ENCODE results near the gene ZBTB7C.

Gene ZBTB7C

DNA sequence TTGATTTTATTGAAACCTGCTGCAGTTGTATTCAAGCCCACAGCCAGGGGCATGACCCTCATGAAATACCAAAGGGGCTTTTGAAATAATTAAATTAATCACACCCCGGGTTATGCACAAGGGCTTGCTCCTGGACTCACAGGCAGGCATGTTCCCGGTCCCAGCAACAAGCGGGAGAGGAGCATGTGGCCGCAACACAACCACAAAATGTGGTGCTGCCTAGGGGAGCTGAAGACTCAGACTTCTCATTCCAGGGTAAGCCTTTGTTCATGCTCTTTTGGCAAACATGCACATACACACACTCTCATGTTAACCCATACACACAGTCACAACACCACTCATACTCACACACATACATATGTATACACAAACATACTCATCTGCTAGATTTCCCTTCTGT, 245.1 kb downstream of the ZBTB7C start:
- no peak for DNase-seq (ENCODE audit: low read depth)

DNA sequence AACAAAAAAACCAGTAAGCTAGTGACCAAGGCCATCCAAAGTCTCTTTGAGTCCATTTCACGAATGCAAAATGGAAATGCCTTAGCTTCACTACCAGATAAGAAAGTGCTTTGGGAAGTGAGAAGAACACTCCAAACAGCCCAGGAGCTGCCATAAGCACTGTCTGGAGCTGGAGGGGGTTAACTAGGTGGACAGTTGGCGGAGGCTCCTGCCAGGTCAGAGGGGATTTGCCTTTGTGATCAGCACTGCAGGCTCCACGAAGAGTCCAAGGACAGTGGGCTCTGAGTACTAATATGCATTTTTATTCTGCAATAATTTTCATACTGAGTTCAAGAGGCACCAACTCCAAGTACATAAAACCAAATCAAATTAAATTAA, 245.5 kb downstream of the ZBTB7C start:
- DNase-seq (ENCODE audit: low read depth) = no peak

DNA sequence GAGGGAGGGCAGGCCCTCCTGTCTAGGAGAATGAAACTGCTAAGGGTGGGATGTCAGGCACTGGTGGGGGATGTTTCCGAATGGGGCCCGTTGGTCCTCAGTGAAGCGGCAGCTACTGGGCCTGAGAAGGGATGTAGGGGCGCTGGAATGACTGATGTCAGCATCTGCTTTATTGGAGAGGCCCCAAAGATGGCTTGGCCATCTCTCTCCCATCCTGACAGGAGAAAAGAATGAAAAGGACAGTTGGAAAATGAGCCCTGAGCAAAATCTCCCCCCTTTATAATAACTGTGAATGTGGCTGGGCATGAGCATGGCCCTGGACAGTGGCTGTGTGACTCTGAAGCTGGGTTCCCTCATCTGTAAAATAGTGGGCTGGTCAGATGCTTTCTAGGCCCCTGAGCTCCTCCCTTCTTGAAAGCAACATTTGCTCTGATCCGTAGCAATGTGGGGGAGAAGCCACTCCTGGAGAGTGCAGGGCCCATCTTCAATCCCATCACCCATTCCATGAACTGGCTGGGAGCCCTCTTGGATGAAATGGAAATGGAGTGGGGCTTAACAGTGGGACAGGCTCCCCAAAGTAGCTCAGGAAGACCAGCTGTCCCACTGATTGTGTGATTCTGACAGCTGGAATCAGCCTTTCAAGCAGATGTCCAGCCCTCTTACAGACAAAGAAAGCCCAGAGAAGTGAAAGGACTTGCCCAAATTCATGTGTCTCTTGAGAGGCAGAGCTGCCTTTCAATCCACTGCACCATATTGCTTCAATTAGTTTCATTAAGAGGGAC, 246.0 kb downstream of the ZBTB7C start:
- no peak for DNase-seq (ENCODE audit: low read depth)

DNA sequence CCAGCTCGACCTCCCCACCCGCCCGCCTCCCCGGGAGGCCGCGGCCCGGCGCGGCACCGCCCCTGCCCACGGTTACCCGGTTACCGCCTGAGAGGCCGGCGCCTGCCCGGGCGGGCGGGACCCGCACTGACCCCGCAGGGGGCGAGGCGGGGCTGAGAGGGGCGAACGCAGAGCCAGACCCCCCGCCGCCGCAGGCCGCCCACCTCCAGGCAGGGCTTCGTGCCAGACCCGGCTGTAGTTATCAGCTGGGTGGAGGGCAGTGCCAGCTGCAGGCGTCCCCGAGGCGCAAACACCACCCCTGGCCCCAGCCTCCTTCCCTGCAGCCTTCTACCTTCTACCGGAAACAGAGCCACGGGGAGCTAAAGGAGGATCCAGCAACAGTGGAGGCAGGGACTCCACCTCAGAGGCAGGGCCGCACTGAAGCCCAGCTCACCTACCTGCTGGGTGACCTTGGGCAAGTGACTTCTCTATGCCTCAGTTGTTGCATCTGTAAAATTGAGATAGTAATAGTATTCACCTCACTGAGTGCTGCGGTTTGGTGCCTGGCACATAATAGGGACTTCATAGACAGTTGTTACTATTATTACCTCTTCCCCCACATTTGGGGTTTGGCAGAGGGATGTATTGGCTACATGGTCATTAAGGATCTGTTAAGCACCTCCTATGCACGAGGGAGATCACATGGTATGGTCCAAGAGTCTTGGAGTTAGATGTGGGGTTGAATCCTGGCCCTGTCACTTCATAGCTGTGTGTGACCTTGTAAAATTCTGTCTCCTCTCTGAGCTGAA, 247.1 kb downstream of the ZBTB7C start:
- DNase-seq (ENCODE audit: low read depth) = no peak

DNA sequence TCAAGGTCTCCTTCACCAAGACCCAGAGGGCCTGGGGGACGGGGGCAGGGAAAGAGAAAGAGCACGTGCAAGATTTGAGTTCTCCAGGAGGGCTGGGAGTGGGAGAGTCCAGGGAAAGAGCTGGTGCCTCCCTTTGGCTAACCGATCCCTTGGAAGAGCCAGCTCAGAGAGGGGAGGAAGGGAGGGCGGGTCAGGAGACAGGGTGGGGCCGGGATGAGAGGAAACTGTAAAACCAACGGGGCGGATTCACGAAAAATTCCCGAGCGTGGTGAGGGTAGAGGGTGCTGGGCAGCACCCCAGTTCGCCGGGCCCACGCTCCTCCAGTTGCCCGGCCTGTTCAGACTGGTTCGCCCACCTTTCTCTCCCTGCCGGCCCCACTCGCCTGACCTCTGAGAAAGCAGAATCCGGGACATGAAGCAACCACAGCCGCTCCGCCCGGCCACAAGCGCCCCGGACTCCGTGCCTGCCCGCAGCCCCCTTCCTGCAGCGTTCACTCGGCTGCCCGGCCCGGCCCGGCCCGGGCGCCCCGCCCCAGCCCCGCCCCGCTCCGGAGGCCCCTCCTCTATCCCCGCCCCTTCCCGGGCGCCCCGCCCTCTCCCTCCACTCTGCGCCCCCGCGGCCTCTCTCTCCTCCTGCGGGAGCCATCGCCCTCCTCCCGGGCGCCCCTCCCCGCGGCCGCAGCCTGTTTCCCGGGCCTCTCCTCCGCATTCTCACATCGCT, 247.8 kb downstream of the ZBTB7C start:
- peak; percentile 42 for DNase-seq (ENCODE audit: low read depth)

DNA sequence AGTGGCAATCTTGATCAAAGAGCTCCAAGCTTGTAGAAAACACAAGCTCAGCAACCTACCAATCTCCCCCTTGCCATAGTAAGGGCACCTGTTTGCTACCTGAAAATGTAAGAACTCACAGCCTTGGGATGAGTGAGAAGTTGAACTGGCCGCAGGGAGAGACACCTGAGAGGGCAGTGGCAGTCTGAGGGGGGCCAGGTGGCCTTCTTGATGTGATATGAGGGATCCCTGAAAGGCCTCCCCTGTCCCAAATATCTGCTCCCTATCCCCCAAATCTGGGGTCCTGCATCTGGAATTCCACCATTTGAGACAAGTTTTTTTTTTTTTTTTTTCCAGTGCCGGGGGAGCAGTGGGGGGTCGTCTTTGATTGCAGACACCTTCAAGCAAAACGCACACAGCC, 248.6 kb downstream of the ZBTB7C start:
- no peak for DNase-seq (ENCODE audit: low read depth)

DNA sequence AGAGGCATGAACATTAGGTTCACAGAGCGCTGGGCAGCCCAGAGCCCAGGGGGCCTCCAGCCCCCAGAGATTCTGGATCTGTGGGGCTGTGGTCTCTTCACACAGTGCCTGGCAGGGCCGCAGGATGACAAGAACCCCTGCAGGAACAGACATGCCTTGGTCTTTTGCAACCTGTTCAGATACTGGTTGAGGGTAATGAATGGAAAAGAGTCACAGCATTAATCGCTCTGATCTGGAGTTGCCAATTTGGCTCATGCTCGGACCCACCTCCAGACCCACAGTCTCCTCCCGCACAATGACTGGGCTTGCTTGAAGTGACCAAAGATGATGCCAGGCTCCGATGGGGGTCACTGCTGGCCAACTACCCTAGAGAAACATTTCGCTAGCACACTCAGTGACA, 249.4 kb downstream of the ZBTB7C start:
- no peak for DNase-seq (ENCODE audit: low read depth)

DNA sequence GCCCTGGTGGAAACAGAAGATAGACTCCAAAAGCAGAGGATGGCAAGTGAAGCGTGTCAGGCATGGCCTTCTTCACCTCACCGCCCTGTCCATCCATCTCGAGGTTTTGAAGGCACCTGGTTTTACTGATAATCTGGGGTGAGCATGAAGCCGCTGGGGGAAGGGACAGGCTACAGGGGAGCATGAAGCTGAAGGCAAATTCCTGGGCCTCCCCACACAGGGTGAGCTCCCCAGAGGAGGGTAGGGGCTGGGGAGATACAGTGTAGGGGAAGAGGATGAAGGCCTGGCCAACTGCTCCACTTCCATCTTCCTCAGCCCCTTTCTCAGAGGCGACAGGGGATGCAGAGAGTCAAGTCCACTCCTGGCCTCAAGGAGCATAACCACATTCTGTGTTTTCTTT, 250.5 kb downstream of the ZBTB7C start:
- DNase-seq (ENCODE audit: low read depth) = no peak

DNA sequence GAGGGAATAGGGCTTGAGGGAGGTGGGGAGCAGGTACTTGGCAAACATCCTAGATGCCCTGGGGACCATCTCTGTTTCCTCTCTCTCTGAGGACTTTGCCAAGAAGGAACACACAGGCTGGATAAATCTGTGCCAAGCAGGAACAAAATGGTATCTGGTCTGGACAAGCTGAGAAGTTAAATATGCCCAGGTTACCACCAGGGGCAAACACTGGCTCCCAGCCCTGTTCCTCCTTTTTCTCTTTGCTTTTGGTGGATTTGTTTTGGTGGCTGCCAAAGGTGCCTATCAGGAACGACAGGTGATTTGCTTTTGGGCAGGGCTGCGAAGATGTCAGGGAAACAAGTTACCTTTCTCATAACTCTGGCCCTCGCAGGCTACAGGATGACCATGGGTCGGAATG, 251.2 kb downstream of the ZBTB7C start:
- no peak for DNase-seq (ENCODE audit: low read depth)

DNA sequence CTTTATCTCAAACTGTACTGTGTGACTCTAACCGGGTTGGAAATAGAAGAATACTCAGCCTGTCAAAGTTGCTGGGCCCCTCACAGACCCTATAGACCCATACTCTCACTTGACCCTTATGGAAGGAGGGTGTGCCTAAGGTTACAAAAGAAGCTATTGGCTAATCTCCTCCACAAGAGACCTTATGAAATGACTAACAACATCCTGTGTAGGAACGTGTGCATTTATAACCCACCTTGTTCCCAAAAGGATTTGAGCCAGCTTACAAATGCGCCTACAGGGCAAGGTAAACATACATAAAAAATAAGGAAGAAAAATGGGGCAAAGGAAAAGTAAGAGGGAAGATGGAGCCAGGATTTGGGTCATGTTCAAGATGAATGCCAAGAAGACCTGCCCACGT, 253.3 kb downstream of the ZBTB7C start:
- DNase-seq (ENCODE audit: low read depth) = no peak

DNA sequence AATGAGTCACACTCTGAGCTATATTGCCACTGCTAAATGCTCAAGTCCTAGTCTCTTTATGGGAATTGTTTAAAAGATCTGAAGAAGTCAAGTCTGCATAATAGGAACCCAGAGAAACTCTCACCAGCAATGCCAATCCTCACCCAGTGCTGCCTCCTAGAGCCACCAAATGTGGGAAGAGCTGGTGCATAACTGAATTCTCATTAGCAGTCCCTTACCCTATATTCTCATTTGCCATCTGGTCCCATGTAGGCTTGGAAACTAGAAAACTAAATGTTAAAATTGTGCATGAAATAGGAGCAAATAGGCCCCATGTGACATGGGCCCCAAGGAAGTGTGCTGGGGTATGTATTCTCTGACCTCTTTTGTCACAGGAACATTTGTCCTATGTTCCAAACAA, 254.4 kb downstream of the ZBTB7C start:
- DNase-seq (ENCODE audit: low read depth) = no peak

DNA sequence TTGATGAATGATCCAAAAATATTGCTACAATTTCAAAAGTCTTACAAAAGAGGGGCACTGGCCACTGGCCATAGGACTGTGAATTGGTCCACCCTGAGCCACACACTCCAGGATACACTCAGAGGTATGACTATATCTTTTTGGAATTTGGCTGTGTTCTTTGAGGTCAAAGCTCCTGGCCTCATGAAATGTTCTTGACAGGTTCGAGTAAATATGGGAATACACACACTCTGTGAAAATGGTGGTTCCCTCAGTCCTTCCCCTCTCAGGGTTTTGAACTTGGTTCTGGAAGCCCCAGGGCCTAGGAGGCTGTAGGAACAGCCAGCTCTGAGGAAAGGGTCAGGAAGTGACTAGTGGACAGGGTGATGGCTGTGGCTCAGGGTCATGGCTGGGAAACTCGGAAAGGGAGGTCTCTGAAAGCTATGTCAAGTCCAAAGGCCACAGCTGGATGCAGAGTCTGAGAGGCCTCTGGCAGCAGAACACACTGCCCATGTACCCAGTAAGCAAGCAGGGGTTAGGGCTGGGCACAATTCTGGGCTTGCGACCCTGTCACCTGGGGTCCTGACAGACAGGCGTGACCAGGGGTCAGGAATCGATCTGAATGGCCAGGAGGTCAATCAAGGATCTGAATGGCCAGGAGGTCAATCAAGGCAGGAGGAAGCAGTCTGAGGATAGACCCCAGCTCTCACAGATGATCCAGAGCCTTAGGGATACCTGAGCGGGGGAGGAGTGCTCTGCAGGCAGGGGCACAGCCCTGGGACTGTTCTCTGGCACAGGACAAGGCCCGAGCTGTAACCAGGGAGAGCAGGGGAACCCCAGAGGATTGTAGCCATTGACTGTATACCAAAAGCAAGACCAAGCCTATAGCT, 255.3 kb downstream of the ZBTB7C start:
- no peak for DNase-seq (ENCODE audit: low read depth)

DNA sequence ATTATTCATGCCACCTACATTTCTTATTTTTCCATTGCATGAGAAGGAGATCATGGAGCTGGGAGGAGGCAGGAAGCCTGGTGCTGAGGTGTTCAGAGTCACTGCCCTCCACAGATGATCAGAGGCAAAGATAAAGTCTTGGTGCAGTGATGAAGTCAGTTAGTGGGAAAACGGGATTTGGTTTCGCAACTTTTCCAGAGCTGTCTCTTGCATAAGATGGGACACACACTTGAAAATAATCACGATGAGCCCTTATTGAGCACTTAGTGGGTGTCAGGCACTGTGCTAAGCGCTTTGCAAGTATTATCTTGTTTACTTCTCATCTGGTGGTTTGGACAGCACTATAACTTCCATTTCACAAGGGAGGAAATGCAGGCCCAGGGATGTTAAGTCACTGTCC, 256.6 kb downstream of the ZBTB7C start:
- DNase-seq (ENCODE audit: low read depth) = no peak

DNA sequence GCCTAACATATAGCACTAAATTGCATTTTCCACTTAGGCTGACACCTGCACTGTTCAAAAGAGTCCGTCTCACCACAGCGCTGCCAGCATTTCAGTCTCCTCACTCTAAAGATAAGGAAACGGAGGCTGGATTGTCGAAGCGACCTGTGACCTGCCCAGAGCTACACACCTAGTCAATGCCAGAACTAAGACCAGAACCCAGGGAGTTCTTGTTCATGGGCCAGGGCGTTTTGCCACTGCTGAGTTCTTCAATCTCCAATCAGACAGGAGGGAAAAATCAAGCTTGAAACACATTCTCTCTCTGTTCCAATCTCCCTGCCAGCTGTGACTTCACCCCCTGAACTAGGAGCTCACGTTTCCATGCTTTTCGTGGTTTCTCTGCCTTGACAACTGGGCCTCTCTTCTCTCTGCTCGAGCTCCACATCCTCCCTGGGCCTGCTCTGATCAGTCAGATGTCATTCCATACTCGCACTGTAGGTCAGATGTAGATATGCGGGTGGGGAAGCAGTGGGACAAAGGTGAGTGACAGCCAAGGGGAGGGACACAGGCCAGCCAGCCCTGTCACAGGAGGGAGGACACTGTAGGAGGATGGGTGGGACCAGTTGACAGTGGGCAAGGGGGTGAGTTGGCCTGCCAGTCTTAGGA, 257.6 kb downstream of the ZBTB7C start:
- no peak for DNase-seq (ENCODE audit: low read depth)

DNA sequence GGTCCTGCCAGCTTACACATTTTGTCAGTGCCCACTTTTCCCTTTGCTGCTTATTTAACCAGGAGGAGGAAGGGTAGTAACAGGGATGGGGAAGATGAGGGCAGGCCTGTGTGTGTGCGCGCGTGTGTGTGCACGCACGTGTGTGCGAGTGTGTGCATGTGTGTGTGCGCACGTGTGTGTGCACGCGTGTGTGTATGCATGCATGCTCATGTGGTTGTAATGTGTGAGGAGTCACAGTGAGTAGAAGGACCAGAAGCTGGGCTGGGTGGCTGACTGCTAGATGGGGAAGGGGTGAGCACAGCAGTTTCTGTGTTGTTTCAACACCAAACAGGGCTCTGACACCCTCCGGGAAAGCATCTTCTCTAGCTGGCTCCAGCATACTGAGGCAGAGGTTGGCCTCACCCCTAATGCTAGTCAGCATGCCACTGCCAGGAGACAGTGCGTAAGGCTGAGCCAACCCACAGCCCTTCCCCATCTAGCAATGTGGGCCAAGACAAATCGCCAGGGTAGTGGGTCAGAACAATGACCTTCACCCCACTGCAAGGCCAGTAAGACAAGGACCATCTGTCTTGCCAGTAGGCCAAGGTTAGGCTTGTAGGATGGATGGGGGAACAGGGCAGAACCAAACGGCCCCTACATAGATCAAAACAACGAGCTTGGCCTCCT, 260.0 kb downstream of the ZBTB7C start:
- DNase-seq (ENCODE audit: low read depth) = no peak

DNA sequence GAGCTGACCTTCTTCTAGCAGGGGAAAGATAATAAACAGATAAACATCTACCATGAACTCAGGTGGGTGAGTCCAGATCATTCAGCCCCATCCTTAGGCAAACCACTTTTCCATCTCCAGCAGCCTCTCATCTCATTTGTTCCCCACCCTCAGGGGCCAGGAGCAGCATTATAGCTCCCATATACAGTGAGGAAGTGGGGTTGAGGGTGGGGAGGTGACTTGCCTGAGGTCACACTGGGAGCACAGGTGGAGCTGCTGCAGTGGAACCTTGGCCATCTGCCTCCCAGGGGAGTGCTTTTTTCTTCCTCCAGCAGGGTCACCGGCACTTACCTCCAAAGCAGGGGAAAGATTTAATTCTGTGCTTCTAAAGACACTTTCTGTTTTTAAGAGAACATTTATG, 266.2 kb downstream of the ZBTB7C start:
- DNase-seq (ENCODE audit: low read depth) = no peak

DNA sequence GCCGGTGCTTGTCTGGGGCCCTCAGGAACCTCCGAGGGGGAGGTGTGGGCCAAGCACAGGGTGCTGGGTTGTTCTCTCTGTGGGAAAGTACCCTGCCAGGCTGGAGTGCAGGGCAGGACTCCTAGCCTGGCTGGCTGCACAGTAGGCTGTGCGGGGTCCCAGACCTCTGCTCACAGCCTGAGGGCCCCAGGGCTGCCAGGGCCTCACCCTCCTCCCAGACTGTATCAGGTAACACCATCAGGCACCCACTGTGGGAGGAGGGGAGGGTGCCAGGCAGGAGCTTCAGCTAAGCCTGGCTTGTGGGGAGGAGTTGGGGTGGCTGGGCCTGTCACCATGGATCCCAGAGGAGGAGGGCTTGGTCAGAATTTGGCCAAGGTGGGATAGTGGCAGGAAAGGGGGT, 266.8 kb downstream of the ZBTB7C start:
- no peak for DNase-seq (ENCODE audit: low read depth)

DNA sequence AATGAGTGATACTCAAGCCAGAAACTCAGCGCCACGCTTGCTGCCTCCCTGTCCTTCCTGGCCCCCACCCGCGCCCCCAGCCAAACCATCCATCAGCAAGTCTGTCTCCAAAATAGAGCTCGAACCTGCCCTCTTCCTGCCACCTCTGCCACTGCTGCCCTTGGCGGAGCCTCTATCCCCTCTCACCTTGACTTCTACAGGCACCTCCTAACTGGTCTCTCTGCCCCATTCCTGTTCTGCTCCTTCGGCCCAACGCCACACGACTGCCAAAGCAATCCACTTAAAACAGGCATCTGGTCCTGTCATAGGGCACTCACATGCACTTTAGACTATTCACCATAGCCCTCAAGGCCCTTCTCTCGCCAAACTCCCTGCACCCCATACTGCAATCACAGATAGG, 268.5 kb downstream of the ZBTB7C start:
- no peak for DNase-seq (ENCODE audit: low read depth)

DNA sequence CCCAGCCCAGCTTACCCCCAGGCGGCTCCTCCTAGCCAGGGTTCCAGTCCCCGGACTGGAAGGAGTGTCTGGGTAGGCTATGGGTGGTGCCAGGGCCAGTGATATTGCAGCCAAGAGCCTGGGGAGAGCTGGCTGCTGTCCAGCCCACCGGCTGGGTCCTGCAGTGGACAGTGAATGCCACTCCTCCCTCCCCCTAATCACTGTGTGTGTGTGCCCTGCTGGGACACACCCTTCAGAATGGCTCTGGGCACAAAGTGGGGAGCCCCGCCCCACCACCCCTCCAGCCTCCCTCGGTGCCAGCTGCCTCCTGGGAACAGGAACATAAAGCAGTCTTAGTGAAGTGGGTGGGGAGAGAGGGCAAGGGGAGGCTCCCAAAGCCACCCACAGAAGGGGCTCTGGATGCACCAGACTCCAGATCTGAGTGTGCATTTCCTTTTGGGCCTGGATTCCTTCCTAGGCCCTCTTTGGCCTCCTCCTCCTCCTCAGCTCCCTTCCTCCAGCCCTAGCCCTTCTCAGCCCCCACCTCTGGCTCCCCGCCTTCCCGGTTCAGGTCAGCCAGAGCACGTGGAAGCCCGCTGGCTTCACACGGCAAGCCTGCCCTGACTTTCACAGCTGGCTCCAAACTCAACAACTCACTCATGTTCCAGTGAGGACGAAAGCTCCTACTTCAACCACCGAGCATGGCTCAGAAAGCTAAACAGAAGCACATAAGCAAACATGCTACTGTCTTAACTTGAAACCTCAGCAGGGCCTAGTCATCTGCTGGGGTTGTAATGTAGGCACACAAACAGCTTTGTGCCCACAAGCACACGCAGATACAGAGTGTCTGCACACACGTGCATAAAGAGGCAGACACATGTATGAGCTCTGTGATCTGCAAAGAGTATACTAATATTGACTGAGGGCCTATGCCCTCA, 269.5 kb downstream of the ZBTB7C start:
- no peak for DNase-seq (ENCODE audit: low read depth)
